ENCODE data around the gene TIAL1.

Gene TIAL1

GRCh38 chr10:119526149-119526548, 70.6 kb downstream of the TIAL1 start:
- Mint-ChIP-seq H3K4me3 (no peak overlapping the region), H3K9me3 (no peaks in the 10 kb centered on the region), H3K27me3 (no peaks in the 10 kb centered on the region), H3K36me3 (ENCODE audit: insufficient read depth) (peaks cover 28% of the 10 kb centered on the region), H3K4me1 (ENCODE audit: low read depth in 2 of 2) (peaks cover 8 to 18% of the 10 kb centered on the region in 2 donors), H3K27ac (no peak overlapping the region)
- DNase-seq (no peak), ATAC-seq (replicated peaks) (no peak)

GRCh38 chr10:119525116-119525515, 71.6 kb downstream of the TIAL1 start:
- H3K36me3 Mint-ChIP-seq (ENCODE audit: insufficient read depth) = peaks cover 35% of the 10 kb centered on the region
- H3K9me3 Mint-ChIP-seq = no peaks in the 10 kb centered on the region
- peaks cover 4 to 14% of the 10 kb centered on the region in 2 donors for H3K4me1 Mint-ChIP-seq (ENCODE audit: low read depth in 2 of 2)
- H3K27ac Mint-ChIP-seq = no peak overlapping the region
- no peak overlapping the region for H3K4me3 Mint-ChIP-seq
- ATAC-seq (replicated peaks) (no peak), DNase-seq (no peak)
- H3K27me3 Mint-ChIP-seq = no peaks in the 10 kb centered on the region

- H3K36me3 Mint-ChIP-seq (ENCODE audit: insufficient read depth) = peaks cover 37% of the 10 kb centered on the region
- no peak overlapping the region for H3K4me3 Mint-ChIP-seq
- no peaks in the 10 kb centered on the region for H3K27me3 Mint-ChIP-seq
- peaks cover 4 to 18% of the 10 kb centered on the region in 2 donors for H3K4me1 Mint-ChIP-seq (ENCODE audit: low read depth in 2 of 2)
- no peak for DNase-seq
- no peak for ATAC-seq (replicated peaks)
- no peaks in the 10 kb centered on the region for H3K9me3 Mint-ChIP-seq
- H3K27ac Mint-ChIP-seq = no peak overlapping the region
Observed at GRCh38 chr10:119524720-119525070, 72.1 kb downstream of the TIAL1 start.

GRCh38 chr10:119523895-119524719, 72.7 kb downstream of the TIAL1 start:
- Mint-ChIP-seq H3K4me3 (no peak overlapping the region), H3K4me1 (ENCODE audit: low read depth in 2 of 2) (peaks cover 3 to 19% of the 10 kb centered on the region in 2 donors), H3K9me3 (no peaks in the 10 kb centered on the region), H3K36me3 (ENCODE audit: insufficient read depth) (peaks cover 37% of the 10 kb centered on the region), H3K27ac (peak overlapping the region in 1 of 2 donors; percentile 73), H3K27me3 (no peaks in the 10 kb centered on the region)
- DNase-seq (no peak), ATAC-seq (replicated peaks) (no peak)
